8988T (cell line): ENCODE measurements around the gene CHMP4A.

Source experiments
- DNase-seq: peaks from one replicate; pipeline ENCODE4 v3.0.0; 2011

Gene CHMP4A

GRCh38 chr14:24194873-24195185 lies 18.5 kb downstream of the CHMP4A start:
- no peak for DNase-seq

- DNase-seq = no peak
Observed at GRCh38 chr14:24194186-24194872, 19.0 kb downstream of the CHMP4A start.

GRCh38 chr14:24192933-24193332 lies 20.4 kb downstream of the CHMP4A start:
- no peak for DNase-seq

GRCh38 chr14:24190416-24190815 lies 22.9 kb downstream of the CHMP4A start:
- no peak for DNase-seq

GRCh38 chr14:24189460-24189859 lies 23.8 kb downstream of the CHMP4A start:
- DNase-seq = no peak

GRCh38 chr14:24189059-24189375 lies 24.3 kb downstream of the CHMP4A start:
- DNase-seq = no peak

GRCh38 chr14:24188251-24189058 lies 24.8 kb downstream of the CHMP4A start, which contains the start of gene IPO4:
Gene IPO4, minus strand, starts transcription at chr14:24188816. Its CDS starts 29 bp downstream, at chr14:24188787.
- DNase-seq = peak; percentile 93

GRCh38 chr14:24187539-24187915 lies 25.8 kb downstream of the CHMP4A start:
- no peak for DNase-seq

GRCh38 chr14:24186831-24187538 lies 26.3 kb downstream of the CHMP4A start:
- DNase-seq = no peak

- no peak for DNase-seq
Observed at GRCh38 chr14:24185741-24186140, 27.5 kb downstream of the CHMP4A start.

- DNase-seq = no peak
Observed at GRCh38 chr14:24185026-24185425, 28.3 kb downstream of the CHMP4A start.

- DNase-seq = no peak
Observed at GRCh38 chr14:24184104-24184970, 29.0 kb downstream of the CHMP4A start.

GRCh38 chr14:24183014-24183481 lies 30.2 kb downstream of the CHMP4A start:
- DNase-seq = no peak

- no peak for DNase-seq
Observed at GRCh38 chr14:24182110-24182882, 31.0 kb downstream of the CHMP4A start.

- no peak for DNase-seq
Observed at GRCh38 chr14:24181371-24182077, 31.8 kb downstream of the CHMP4A start.

- no peak for DNase-seq
Observed at GRCh38 chr14:24179961-24180796, 33.1 kb downstream of the CHMP4A start.

GRCh38 chr14:24179294-24179960 lies 33.9 kb downstream of the CHMP4A start:
- DNase-seq = no peak

GRCh38 chr14:24178399-24179178 lies 34.7 kb downstream of the CHMP4A start:
- DNase-seq = no peak

- DNase-seq = no peak
Observed at GRCh38 chr14:24177891-24178290, 35.4 kb downstream of the CHMP4A start.
